Upper lobe of left lung (tissue), 4 donors: ENCODE results near the gene KRTAP21-3.

Experiments
- EP300 ChIP-seq, 4 donors: sonication (generic); formaldehyde crosslinking; IDR thresholded peaks; one replicate each; pipeline ENCODE4 v1.5.1; 2017; ENCODE audit warnings: antibody characterized with exemption in 4 of 4, control low read depth in 2 of 4
- POLR2A ChIP-seq, 4 donors: fragments of 450-650 bp; IDR thresholded peaks; one replicate each; pipeline ENCODE4 v1.5.1; 2016 to 2017; ENCODE audit warnings: antibody characterized with exemption in 4 of 4, mild to moderate bottlenecking in 2 of 4
- POLR2AphosphoS5 ChIP-seq, 2 donors: sonication (generic); formaldehyde crosslinking; IDR thresholded peaks; one replicate each; pipeline ENCODE4 v1.5.1; 2017; ENCODE audit warnings: antibody characterized with exemption in 2 of 2
- TF ChIP-seq, protein P1 (sequence below), 6 experiments: fragments of 450-650 bp in 4 of 6; fragments of 200-600 bp in 2 of 6; sonication (generic) in 2 of 6; IDR thresholded peaks; one replicate each; pipeline ENCODE4 v1.5.1; 2016 to 2019; ENCODE audit warnings: antibody characterized with exemption in 6 of 6

DNA sequence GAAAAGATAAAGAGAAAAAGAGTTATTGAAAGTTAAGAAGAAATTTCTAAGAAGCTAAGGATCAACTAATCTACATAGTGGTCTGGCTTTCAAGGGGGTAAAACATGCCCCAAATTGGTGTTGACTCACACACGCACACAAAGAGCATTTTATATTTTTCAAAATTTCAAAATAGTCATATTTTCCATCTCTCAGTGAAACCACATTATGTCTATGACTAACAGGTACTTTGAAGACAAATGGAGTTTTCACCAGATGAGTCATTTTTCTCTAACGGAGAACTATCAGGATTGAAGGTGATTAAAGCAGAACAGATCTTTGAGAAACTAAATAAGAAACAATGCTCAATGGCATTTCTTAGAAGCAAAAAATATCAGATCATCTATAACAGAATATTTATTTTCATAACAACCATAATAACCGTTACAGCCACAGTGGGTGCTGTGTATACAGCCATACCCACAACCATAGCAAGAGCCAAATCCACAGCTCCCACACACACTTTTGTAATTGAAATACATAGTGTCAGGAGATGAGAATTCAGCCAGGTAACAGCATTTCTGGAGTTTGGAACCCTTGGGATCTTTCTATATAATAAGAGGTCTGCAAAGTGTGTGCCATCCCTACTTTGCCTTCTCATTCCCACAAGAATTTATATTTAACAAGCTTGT lies at the start of gene KRTAP21-3:
- TF ChIP-seq, protein P1, sequence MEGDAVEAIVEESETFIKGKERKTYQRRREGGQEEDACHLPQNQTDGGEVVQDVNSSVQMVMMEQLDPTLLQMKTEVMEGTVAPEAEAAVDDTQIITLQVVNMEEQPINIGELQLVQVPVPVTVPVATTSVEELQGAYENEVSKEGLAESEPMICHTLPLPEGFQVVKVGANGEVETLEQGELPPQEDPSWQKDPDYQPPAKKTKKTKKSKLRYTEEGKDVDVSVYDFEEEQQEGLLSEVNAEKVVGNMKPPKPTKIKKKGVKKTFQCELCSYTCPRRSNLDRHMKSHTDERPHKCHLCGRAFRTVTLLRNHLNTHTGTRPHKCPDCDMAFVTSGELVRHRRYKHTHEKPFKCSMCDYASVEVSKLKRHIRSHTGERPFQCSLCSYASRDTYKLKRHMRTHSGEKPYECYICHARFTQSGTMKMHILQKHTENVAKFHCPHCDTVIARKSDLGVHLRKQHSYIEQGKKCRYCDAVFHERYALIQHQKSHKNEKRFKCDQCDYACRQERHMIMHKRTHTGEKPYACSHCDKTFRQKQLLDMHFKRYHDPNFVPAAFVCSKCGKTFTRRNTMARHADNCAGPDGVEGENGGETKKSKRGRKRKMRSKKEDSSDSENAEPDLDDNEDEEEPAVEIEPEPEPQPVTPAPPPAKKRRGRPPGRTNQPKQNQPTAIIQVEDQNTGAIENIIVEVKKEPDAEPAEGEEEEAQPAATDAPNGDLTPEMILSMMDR (IDR thresholded peaks at IDR 0.05) = no peak
- TF ChIP-seq EP300 (IDR thresholded peaks at IDR 0.05) = no peak
- TF ChIP-seq POLR2A (IDR thresholded peaks at IDR 0.05) = no peak
- TF ChIP-seq POLR2AphosphoS5 (IDR thresholded peaks at IDR 0.05) = no peak
